PFSK-1 (cell line): ENCODE results near the gene PDE2A.

Source experiments
- REST ChIP-seq, 2 experiments: IDR thresholded peaks; 2 replicates each; pipeline versions ENCODE4 v1.6.1 to v1.8.0; 2011 to 2012; ENCODE audit warnings: low read depth in 2 of 2, low read length in 2 of 2, control low read depth in 1 of 2, inconsistent platforms in 1 of 2, mild to moderate bottlenecking in 1 of 2, moderate library complexity in 1 of 2; ENCODE audit not compliant: insufficient read depth in 1 of 2
- TAF1 ChIP-seq: IDR thresholded peaks from 2 replicates; pipeline ENCODE4 v1.6.1; 2012; ENCODE audit warnings: low read length, control low read depth, borderline replicate concordance; ENCODE audit not compliant: insufficient read depth

DNA sequence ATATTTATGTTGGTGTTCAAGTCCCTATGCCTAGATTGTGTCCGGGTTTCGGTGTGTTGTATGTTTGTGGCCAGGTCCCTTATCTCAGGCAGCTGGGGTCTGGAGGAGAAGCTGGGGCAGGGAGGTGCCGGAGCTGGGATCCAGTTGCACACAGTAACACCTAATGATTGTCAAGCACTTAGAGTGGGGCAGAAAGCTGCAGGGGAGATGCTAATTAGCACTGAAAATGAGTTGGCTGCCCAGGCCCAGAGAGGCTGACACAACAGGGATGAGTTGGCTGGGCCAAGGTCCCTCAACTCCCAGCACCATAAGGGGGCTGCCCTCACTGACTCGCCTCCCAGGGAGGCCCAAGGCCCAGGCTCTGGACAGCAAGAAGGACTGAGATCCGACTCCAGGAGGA, 12.2 kb downstream of the PDE2A start:
- TF ChIP-seq TAF1 = no peak
- no peak for TF ChIP-seq REST (IDR thresholded peaks at IDR 0.05; ENCODE audit: insufficient read depth in 1 of 2, low read depth in 2 of 2, low read length in 2 of 2)
